ENCODE measurements around the gene DTX3.

DNA sequence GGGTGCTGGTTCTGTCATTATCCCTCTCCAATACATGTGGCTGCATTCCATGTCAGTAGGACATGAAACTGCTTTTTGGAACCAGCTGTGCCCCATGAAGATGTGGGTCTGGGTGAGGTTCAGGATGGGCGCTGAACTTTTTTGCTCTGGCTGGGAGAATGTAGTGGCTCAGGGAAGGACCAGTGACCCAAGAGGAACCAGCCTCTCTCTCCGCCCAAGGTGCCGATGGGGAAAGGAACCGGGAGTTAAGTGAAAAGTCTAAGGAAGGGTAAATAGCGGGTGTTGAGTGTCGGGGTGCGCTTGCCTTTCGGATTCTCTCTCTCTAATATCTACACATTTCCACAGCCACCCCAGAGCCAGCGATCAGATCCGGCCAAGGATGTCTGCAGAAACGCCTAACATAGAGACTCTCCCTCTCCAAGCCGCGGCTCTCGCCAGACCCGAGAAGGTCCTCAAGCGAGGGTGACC lies 14.4 kb downstream of the DTX3 start:
- TF ChIP-seq ZNF274 (IDR thresholded peaks at IDR 0.05; ENCODE audit: low read depth, low read length) (no peak), YY1 (IDR thresholded peaks at IDR 0.05; ENCODE audit: insufficient read depth, insufficient read length) (no peak)
